KMS-11 (cell line): ENCODE data around the gene MAPK8IP1.
A peak's percentile ranks its signal among the peaks of the same experiment; 100 is the strongest.

ENCODE experiments used
- H2AFZ ChIP-seq: fragments of 200-600 bp; sonication (generic); 2 replicates; pipeline ENCODE4 v1.6.1; 2016; ENCODE audit warnings: antibody characterized with exemption, mixed run types, low read depth
- H3K27ac ChIP-seq: fragments of 200-600 bp; sonication (generic); 2 replicates; pipeline ENCODE4 v1.6.1; 2016; ENCODE audit warnings: mild to moderate bottlenecking, mixed run types
- H3K27me3 ChIP-seq: fragments of 200-600 bp; sonication (generic); 2 replicates; pipeline ENCODE4 v1.6.1; 2017; ENCODE audit warnings: mild to moderate bottlenecking, low read depth, mixed run types, moderate library complexity; ENCODE audit not compliant: insufficient read depth
- H3K36me3 ChIP-seq: fragments of 200-600 bp; sonication (generic); 2 replicates; pipeline ENCODE4 v1.6.1; 2017; ENCODE audit warnings: mild to moderate bottlenecking, mixed run types; ENCODE audit not compliant: insufficient read depth
- H3K4me1 ChIP-seq: fragments of 200-600 bp; sonication (generic); 2 replicates; pipeline ENCODE4 v1.6.1; 2016; ENCODE audit warnings: mild to moderate bottlenecking, low read depth, mixed run types; ENCODE audit not compliant: poor library complexity, severe bottlenecking
- H3K4me2 ChIP-seq: fragments of 200-600 bp; sonication (generic); 2 replicates; pipeline ENCODE4 v1.7.0; 2016; ENCODE audit warnings: mild to moderate bottlenecking, mixed run types
- H3K4me3 ChIP-seq: fragments of 200-600 bp; sonication (generic); IDR thresholded peaks from 2 replicates; pipeline ENCODE4 v1.6.1; 2017; ENCODE audit warnings: low read depth, low read length, mixed read lengths; ENCODE audit not compliant: insufficient read depth
- H3K79me2 ChIP-seq: fragments of 200-600 bp; sonication (generic); 2 replicates; pipeline ENCODE4 v1.6.1; 2016; ENCODE audit warnings: low read depth, mixed run types; ENCODE audit not compliant: insufficient read depth
- H3K9ac ChIP-seq: fragments of 200-600 bp; sonication (generic); 2 replicates; pipeline ENCODE4 v1.6.1; 2016; ENCODE audit warnings: mild to moderate bottlenecking, mixed run types
- H4K20me1 ChIP-seq: fragments of 200-600 bp; sonication (generic); 2 replicates; pipeline ENCODE4 v1.6.1; 2016; ENCODE audit warnings: mild to moderate bottlenecking, mixed run types; ENCODE audit not compliant: insufficient read depth
- CTCF ChIP-seq: fragments of 200-600 bp; sonication (generic); conservative IDR thresholded peaks from 2 replicates; pipeline ENCODE4 v1.6.1; 2017; ENCODE audit warnings: low read depth, mild to moderate bottlenecking, antibody characterized with exemption, low read length, moderate library complexity, mixed read lengths

MAPK8IP1 gene

GRCh38 chr11:45881708-45882368 lies 3.6 kb upstream of the MAPK8IP1 start:
- H3K9ac ChIP-seq, result no peak overlapping the region
- no peaks in the 10 kb centered on the region for H3K36me3 ChIP-seq
- H2AFZ ChIP-seq, result no peak overlapping the region
- H3K27ac ChIP-seq, result no peak overlapping the region
- TF ChIP-seq CTCF, result no peak
- no peaks in the 10 kb centered on the region for H3K27me3 ChIP-seq
- no peaks in the 10 kb centered on the region for H3K79me2 ChIP-seq
- no peak overlapping the region for H3K4me2 ChIP-seq
- H3K4me3 ChIP-seq, result no peak overlapping the region
- peaks cover 2% of the 10 kb centered on the region for H3K4me1 ChIP-seq
- no peaks in the 10 kb centered on the region for H4K20me1 ChIP-seq

GRCh38 chr11:45884596-45885185 lies 760 bp upstream of the MAPK8IP1 start:
- H3K4me2 ChIP-seq, result peak overlapping the region; percentile 68; the same call in 1 of the 2 replicates

GRCh38 chr11:45885921-45886721 lies 670 bp downstream of the MAPK8IP1 start:
- H3K4me1 ChIP-seq, result peaks cover 2% of the 10 kb centered on the region
- H3K36me3 ChIP-seq, result no peaks in the 10 kb centered on the region
- H2AFZ ChIP-seq, result no peak overlapping the region
- no peaks in the 10 kb centered on the region for H4K20me1 ChIP-seq
- no peak overlapping the region for H3K9ac ChIP-seq
- no peak for TF ChIP-seq CTCF
- peak overlapping the region; percentile 56 for H3K4me2 ChIP-seq
- no peaks in the 10 kb centered on the region for H3K27me3 ChIP-seq
- H3K79me2 ChIP-seq, result no peaks in the 10 kb centered on the region
- H3K27ac ChIP-seq, result no peak overlapping the region
- no peak overlapping the region for H3K4me3 ChIP-seq

More at GRCh38 chr11:45884596-45885185, 760 bp upstream of the MAPK8IP1 start:
- no peaks in the 10 kb centered on the region for H3K79me2 ChIP-seq
- no peak overlapping the region for H3K9ac ChIP-seq
- no peaks in the 10 kb centered on the region for H3K36me3 ChIP-seq
- no peaks in the 10 kb centered on the region for H4K20me1 ChIP-seq
- peaks cover 2% of the 10 kb centered on the region for H3K4me1 ChIP-seq
- no peak overlapping the region for H3K4me3 ChIP-seq
- no peak overlapping the region for H2AFZ ChIP-seq
- H3K27me3 ChIP-seq, result no peaks in the 10 kb centered on the region
- H3K27ac ChIP-seq, result no peak overlapping the region
- TF ChIP-seq CTCF, result no peak

- no peaks in the 10 kb centered on the region for H3K27me3 ChIP-seq
- no peak overlapping the region for H3K4me2 ChIP-seq
- H3K9ac ChIP-seq, result no peak overlapping the region
- no peaks in the 10 kb centered on the region for H4K20me1 ChIP-seq
- no peak overlapping the region for H3K4me3 ChIP-seq
- H3K27ac ChIP-seq, result no peak overlapping the region
- TF ChIP-seq CTCF, result no peak
- H3K79me2 ChIP-seq, result no peaks in the 10 kb centered on the region
- no peaks in the 10 kb centered on the region for H3K36me3 ChIP-seq
- no peak overlapping the region for H2AFZ ChIP-seq
- H3K4me1 ChIP-seq, result peaks cover 2% of the 10 kb centered on the region
These were observed 1.5 kb downstream of the MAPK8IP1 start for GRCh38 chr11:45886816-45887520.
